COLO829 (cell line): ENCODE measurements around the gene GPC5.
"Not testable (repeated sequence)": the region's sequence is repeated elsewhere in the genome, so short reads cannot be mapped to it uniquely, and the experiment has no call there.

ENCODE experiments used
- DNase-seq: peaks from one replicate; pipeline ENCODE4 v3.0.0; 2012; ENCODE audit warnings: low spot score

The GPC5 gene

DNA sequence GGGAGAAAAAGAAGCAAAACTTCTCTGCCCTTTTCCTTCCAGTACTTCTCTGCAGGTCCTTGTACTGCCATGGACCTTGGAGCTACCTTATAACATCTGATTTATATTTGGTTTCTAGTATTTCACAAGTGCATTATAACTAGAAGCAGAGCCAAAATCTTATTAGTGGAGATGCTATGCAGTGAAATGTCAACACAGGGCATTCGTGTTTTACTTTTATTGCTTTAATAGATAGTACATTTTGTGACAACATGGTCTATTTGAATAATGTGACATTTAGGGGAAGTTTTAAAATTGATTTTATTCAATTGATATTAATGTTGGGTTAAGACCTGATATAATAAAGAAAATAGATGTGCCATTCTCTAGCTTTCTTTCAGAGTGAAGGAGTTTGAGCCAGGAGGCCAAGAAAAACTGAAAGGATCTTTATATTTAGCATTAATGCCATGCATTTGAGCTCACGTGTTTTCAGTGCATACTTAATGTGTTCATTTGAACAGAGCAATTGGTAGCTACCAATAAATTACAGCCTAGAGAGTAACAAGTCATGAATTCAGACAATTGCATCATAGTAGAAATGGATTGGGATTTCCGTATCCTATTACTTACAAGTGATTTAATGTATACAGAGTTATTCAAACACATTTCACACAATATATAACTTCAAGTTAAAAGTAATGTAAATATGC is 863.8 kb downstream of the GPC5 start:
- no peak for DNase-seq

DNA sequence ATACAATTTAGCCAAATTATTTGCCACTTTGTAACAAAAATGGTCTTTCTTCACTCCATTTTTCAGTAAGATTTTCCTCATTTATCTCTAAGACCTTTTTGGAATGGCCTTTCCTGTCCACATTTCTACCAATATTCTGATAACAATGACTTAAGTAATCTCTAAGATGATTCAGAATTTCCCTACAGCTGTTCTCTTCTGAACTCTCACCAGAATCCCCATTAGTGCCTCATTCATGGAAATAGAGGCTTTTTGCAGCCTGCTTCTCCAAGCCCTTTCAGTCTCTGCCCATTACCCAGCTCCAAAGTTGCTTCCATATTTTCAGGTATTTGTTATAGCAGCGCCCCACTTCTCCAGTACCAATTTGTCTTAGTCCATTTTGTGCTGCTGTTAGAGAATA is 867.0 kb downstream of the GPC5 start:
- no peak for DNase-seq

DNA sequence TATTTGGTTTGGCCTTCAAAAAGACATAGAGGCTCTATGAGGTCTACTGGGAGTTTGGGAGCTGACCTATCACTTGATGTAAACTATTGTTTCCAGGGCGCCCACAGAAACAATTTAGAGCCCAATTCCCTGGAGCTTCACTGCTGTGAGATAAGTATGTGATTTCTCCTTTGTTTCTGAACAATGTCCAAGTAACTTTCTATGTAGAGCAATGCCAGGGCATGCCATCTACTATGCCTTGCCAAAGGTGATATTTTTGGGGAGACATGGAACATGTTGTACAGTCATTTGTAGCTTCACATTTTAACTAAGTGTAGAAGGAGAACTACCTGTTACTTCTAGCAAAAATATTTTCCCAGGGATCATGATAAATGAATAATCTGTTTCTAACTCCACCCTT is 872.6 kb downstream of the GPC5 start:
- no peak for DNase-seq

DNA sequence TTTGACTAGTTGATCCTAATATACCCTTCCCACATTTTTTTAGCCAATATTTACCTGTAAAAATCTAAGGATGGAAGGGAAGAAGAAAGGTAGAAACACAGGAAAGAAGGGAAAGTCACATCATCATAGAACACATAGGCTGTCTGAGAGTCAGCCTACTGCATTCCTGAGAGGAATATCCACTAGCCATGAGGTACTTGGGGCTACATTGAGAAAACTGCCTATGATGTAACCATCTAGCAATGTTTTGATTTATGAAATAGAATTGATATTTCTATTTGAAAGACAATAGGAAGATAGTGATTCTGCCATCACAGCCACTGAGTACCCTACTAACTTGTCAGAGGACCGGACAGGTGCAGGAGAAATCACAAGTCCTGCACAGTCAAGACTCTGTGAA is 873.8 kb downstream of the GPC5 start:
- no peak for DNase-seq

DNA sequence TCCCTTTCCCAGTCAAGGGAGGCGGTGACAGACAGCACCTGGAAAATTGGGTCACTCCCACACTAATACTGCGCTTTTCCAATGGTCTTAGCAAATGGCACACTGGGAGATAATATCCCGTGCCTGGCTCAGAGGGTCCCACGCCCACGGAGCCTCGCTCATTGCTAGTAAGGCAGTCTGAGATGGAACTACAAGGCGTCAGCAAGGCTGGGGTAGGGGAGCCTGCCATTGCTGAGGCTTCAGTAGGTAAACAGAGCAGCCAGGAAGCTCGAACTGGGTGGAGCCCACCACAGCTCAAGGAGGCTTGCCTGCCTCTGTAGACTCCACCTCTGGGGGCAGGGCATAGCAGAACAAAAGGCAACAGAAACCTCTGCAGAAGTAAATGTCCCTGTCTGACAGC is 882.6 kb downstream of the GPC5 start:
- DNase-seq, result not testable (repeated sequence)

DNA sequence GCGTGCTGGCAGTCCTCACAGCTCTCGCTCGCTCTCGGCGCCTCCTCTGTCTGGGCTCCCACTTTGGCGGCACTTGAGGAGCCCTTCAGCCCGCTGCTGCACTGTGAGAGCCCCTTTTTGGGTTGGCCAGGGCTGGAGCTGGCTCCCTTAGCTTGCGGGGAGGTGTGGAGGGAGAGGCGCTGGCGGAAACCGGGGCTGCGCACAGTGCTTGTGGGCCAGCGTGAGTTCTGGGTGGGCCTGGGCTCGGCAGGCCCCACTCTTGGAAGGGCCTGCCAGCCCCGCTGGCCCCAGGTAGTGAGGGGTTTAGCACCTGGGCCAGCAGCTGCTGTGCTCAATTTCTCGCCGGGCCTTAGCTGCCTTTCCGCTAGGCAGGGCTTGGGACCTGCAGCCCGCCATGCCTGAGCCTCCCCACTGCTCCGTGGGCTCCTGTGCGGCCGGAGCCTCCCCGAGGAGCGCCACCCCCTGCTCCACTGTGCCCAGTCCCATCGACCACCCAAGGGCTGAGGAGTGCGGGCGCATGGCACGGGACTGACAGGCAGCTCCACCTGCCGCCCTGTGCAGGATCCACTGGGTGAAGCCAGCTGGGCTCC is 892.4 kb downstream of the GPC5 start:
- not testable (repeated sequence) for DNase-seq

DNA sequence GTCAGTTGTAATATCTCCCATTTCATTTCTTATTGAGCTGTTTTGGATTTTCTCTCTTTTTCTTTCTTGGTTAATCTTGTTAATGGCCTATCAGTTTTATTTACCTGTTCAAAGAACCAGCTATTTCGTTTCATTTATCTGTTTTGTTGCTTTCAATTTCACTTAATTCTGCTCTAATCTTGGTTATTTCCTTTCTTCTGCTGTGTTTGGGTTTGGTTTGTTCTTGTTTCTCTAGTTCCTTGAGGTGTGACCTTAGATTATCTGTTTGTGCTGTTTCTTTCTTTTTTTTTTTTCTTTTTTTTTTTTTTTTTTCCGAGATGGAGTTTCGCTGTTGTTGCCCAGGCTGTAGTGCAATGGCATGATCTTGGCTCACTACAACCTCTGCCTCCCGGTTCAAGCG is 896.1 kb downstream of the GPC5 start:
- DNase-seq, result not testable (repeated sequence)

DNA sequence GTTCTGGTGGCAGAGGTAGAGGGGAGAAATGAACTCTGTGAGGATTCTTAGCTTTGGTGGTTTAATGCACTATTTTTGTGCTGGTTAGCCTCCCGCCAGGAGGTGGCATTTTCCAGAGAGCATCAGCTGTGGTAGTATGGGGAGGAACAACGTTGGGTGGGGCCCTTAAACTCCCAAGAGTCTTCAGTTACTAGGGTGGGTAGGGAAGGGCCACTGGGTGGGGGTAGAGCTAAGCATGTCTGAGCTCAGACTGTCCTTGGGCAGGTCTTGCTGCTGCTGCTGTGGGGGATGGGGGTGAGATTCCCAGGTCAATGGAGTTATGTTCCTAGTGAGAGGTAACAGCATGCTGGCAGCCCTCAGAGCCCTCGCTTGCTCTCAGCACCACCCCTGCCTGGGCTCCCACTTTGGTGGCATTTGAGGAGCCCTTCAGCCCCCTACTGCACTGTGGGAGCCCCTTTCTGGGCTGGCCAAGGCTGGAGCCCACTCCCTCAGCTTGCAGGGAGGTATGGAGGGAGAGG is 897.8 kb downstream of the GPC5 start:
- DNase-seq, result not testable (repeated sequence)

DNA sequence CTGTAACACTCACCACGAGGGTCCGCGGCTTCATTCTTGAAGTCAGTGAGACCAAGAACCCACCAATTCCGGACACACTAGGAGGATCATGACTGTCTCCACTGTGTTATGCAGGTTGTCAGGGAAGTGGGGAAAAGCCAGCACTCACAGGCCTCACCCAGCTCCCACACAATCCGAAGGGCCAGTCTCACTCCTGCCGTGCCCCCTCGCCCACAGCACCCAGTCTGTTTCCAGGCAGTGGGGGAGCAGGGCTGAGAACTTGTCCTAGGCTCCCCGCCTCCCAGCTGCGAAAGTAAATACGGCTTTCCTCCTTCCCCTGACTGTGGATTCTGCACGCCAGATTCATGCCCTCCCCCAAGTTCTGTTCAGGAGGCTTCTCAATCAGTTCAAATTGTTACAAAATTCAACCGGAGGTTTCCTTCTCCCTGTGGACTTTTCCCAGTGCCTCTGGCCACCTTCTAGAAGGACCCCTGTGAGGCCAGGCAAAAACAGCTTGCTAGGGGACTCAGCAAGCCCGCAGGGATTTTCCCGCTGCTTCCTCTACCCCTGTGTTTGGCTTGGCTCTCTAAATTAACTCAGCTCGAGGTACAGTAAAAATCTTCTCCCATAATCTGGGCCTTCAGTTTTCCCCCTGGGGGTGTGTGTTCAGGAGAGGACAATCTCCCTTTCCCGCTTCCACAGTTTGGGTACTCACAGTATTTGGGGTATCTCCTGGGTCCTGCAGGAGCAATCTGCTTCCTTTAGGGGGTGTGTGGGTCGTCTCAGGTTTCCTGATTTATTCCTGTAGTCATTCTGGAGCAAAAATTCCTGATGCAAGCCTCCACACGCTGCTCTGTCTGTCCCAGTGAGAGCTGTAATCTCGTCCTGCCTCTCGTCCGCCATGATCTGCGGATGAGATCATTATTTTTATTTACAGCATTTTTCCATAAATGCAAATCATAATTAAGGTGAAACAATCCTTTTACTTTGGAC is 899.8 kb downstream of the GPC5 start:
- DNase-seq, result no peak

DNA sequence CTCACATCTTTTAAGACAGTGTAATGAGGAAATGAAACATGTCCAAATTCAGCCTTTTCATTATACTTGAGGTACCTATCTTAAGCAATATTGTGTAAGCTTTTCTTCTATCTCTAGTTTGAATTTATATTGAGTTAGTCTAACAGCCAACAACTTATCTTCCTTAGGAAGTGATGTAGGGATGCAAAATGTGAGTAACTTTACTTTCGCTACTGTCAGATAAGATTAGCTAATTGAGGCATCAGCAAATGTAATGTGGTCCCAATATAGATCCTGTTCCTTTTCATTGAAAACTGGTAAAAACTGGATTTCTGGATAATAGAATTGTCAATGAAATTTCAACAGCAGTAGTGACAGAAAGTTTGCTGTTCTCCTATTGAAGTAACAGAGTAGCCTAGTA is 902.2 kb downstream of the GPC5 start:
- no peak for DNase-seq

DNA sequence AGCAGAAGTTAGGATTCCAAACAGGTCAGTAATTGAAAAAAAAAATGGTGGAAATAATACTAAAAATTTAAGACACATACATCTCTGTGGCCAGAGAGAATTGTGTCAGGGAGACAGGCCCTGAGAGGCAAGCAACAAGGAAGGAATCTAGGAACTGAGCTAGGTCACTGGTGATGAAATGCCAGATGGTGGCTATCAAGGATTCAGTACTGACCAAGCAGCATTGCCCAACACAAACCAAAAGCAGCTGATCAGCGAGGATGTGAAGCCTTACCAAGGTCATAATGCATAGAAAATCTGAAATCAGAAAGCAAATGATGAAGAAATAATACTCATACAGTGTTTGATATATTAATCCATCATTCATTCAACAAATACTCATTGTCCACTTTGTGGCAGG is 905.0 kb downstream of the GPC5 start:
- no peak for DNase-seq

DNA sequence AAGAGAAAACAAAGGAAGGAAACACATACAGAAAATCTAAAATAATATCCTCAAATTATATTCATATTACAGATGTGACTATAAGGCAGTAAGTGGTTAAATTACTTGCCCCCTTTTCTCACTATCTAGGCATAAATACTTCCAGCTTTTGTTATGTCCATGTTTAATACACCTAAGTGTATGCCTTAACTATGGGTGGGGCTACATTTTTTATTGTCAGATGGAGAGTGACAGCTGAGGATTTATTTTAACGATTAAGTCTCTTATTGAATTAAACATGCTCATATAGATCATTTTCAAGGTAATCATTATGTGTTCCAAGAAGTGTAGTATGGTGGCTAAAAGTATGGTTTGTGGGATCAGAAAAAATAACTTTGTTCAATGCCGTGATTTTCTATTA is 909.3 kb downstream of the GPC5 start:
- DNase-seq, result no peak

DNA sequence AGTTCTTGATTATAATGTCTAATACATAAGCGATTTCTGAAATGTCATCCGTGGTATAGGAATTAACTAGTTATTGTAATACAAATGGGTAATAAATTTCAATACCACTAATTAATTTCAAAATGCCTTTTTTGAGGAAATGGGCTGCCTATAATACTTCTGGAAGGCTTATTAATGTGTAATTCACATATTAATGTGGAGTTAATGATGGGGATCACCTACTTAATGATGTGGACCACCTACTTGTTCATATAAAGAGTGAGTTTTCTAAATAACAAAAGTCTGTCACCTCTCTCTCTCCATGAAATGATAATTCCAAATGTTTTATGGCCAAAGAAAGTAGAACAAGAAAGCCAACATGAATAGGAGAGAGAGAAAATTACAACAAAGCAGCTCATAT is 914.4 kb downstream of the GPC5 start:
- DNase-seq, result no peak

DNA sequence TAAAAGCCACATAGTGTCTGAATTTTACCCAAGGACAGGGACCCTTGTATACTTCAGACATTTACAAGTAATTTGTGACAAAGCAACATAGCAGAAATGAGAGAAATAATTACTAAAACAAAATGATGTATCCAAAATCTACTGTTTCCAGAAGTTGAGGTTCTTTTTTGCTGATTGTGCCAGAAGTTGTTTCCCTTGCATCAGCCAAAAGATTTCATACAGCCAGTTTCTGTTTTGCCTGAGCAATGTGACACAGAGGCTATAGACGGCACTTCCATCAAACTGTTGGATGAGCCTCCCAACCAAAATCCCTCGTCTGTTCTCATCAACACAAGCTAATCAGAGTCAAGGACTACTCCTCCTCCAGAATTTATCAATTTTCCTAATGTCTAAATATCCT is 915.0 kb downstream of the GPC5 start:
- no peak for DNase-seq

DNA sequence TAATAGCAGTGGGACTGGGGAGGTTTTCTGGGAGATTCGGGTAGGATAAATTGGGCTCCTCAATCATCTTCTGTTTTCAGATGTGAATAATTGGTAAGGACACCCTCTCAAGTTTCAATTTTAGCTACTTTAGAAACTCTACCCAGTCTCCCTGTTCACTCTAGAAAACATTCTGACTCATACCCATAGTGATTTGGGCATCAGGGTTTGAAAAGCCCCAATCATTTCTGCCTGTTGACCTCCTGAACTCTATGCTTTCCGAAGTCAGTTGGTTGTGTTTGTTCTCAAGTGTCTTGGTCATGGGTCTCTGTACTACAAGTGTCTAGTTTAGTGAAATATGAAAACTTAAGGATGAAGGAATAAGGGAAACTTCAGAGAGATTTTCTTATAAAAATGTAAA is 916.8 kb downstream of the GPC5 start:
- DNase-seq, result no peak

DNA sequence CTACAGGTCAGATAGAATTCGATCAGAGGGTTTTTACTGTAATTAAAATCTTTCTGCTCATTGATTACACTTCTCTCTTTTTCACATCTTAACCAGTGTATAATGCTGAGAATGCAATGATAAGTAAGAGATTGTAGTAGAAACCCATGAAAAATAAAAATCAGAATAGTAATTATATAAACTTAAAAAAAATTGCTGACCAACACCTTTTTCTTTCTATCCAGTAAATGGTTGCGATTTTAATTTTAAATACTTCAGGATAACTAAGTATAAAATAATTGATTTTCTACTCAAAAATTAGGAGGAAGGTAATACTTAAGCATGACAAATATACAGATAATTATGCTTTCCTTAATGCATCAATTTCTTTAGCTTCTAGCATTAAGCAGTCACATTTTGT is 917.6 kb downstream of the GPC5 start:
- DNase-seq, result no peak

DNA sequence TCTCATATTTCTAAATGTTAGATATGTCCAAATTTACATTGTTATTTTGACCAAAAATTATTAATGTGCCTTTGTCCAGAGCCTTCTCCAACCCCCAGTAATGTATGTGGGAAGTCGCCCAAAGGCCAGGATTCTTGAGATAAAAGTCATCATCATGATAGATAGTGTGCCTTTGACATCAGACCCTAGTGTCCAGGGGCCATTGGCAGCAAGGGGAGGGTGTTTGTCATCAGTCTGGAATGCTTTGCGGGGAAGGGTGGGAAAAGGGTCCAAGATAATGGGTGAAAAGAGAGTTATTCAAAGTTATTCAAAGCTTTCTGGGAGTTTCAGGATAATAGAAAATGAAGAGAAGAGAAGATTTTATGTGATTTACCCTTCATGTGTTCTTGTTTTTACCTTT is 918.6 kb downstream of the GPC5 start:
- DNase-seq, result peak; percentile 35

DNA sequence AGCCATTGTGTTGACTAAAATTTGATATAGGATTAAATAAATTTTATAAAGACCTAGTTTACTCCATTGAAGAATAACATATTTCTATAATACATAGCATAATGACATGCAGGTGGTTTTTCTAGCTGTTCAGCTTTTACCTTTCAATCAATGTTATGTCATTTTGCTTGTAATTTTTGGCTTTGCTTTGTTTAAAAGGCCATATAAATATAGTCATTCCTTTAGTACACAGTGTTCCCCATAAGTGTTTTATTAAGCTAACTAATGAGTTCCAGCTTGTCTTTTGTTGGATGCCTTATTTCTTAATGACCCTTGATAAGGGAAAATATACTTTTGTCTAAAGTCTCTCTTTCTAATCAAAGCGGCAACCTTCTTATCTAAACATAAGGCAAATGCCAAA is 921.9 kb downstream of the GPC5 start:
- no peak for DNase-seq

DNA sequence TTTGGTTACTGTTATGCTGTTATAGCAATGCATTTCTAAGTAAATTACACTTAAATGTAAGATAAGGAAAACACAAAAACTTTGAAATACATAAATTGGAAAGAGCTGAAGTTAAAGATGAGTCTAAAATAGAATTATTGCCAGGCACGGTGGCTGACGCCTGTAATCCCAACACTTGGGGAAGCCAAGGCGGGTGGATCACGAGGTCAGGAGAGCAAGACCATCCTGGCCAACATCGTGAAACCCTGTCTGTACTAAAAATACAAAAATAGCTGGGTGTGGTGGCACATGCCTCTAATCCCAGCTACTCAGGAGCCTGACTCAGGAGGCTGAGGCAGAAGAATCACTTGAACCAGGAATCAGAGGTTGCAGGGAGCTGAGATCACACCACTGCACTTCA is 922.8 kb downstream of the GPC5 start:
- DNase-seq, result no peak

DNA sequence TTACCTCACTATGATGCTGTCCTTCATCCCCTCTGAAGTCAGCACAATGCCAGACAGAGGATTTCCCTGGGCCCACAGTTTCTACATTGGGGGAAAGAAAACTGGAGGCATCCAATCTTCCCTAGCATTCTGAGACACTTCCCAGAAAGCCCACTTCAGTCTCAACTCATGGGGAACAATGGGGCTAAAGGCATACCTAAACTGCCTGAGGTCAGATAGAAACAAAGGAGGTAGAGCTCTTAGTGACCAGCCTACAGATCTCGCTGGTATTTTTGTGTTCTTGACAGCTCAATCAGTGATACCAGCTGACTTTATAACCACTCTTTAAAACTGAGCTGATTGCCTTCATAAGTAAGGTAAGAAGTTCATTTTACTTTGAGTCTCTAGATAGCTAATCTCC is 947.2 kb downstream of the GPC5 start:
- DNase-seq, result no peak

DNA sequence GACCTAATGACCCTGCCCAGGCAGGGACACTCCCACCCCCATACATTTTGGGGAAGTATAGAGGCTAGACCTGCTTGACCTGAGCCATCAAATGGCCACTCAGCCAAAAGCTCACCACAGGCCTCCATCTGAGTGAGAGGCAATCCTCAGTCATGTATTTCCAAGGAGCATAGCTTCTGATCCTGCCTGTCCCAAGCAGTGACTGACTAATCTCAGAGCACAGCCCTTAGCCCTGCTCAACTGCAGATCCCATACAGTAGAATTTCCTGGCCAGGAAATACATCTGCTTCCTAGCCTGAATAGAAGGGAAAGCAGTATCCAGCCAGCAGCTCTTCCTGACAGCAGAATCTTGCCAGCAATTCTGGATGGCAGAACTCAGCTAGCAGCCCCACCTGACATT is 947.6 kb downstream of the GPC5 start:
- DNase-seq, result no peak

DNA sequence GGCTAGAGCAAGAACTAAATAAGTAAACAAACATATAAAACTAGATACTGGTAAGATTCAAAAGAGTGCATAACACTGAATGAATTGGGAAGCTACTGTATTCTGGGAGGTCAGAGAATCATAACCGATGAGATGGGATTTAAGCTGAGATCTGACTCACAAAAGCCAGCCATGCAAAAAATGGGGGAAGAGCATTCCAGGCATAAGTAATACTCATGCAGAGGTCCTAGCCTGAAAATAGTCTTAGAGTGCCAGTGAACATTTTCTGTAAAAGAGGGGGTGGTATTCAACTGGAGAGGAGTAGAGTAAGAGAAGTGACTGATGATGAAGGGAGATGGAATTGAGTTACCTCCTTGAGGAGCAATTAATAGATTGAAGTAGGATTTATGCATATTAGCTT is 956.2 kb downstream of the GPC5 start:
- DNase-seq, result no peak

DNA sequence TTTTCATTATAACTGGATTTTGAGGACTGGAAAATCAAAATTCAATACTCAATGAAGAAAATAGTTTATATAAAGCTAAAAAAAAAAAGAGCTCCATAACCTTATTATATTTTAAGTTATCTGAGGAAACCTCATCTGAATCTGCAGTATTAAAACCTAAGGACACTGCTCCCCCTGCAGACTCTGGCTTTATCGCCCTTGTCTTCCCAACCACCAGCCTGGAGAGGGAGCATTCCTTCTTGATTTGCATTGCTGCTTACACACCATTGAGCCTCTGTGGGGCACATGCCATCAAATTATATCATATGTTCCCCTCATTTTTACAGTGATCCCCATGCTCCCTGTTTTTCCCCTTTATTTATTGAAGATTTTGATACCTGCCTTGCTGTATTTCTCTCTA is 956.8 kb downstream of the GPC5 start:
- peak; percentile 8 for DNase-seq
